HAP-1 (cell line): ENCODE measurements around the gene NFIA.

ENCODE experiments used
- DNase-seq, 2 experiments: peaks; one replicate each; pipeline ENCODE4 v3.0.0-alpha.2; 2016 to 2020; ENCODE audit warnings: low spot score in 2 of 2
- H3K27me3 ChIP-seq: fragments of 250-450 bp; sonication (Bioruptor Pico); 2 replicates; pipeline ENCODE4 v1.5.1; 2020; ENCODE audit warnings: low read depth, mild to moderate bottlenecking, moderate library complexity
- H3K36me3 ChIP-seq: fragments of 250-450 bp; sonication (Bioruptor Pico); replicated peaks from 2 replicates; pipeline ENCODE4 v1.5.1; 2020; ENCODE audit warnings: mild to moderate bottlenecking
- H3K4me1 ChIP-seq: fragments of 250-450 bp; sonication (Bioruptor Pico); 2 replicates; pipeline ENCODE4 v1.5.1; 2020; ENCODE audit warnings: mild to moderate bottlenecking
- H3K4me3 ChIP-seq: fragments of 250-450 bp; sonication (Bioruptor Pico); 2 replicates; pipeline ENCODE4 v1.5.1; 2020; ENCODE audit warnings: mild to moderate bottlenecking, moderate library complexity
- H3K9me3 ChIP-seq: fragments of 250-450 bp; sonication (Bioruptor Pico); 2 replicates; pipeline ENCODE4 v1.5.1; 2020; ENCODE audit warnings: mild to moderate bottlenecking, moderate library complexity
- in situ Hi-C: fragments of 300-500 bp; cut with MboI; formaldehyde crosslinking; loops from 3 replicates; pipeline ENCODE4 v1.14.3; 2020; ENCODE audit warnings: low sequenced_read_pairs, inconsistent platforms, mixed read lengths

NFIA gene

DNA sequence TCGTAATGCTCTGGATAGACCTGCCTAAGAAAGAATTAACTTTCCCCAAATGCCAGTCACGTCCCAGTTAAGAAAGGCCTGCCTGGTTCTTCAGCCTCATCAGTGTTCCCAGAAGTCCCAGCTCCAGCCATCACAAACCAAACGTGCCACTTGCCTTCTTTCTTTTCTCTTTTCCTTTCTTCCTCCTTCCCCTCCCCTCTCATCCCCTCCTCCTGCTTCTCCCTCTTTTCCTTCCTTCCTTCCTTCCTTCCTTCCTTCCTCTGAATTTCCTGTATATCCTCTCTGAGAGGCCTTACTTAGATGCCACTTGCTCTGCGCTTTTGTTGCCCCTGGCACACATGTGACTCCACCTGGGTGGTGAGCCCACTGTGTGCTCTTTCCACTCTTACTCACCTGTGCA lies 228.2 kb downstream of the NFIA start:
- Histone ChIP-seq H3K4me1 (no peaks in the 10 kb centered on the region), H3K9me3 (no peaks in the 10 kb centered on the region), H3K27me3 (no peaks in the 10 kb centered on the region), H3K4me3 (no peak overlapping the region), H3K36me3 (no peaks in the 10 kb centered on the region; the same call in 1 of the 2 replicates)
- DNase-seq: no peak
- in situ Hi-C loops: no loop called here

DNA sequence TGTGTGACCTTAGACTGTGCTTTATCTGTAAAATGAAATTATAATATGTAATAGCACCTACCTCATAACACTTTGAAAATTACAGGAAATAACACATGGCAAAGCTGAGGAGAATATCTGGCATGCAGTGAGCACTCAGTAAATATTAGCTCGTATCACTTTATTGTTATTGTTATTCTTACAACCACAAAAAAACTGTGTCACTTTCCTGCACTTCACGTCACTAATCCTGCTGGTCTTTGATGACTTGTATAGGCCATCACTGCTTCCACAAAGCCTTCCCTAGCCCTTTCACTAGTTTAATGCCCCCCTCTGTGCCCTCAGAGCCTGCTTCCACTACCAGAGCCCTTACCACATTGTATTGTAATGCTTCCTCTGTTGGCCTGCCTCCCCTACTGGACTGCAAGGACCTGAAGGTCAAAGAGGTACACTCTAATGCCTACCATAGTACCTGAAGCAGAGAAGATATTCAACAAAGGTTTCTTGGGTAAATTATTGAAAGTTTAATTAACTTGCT lies 231.6 kb downstream of the NFIA start:
- DNase-seq: no peak
- Histone ChIP-seq H3K4me3 (no peak overlapping the region), H3K36me3 (no peaks in the 10 kb centered on the region; the same call in 1 of the 2 replicates), H3K4me1 (peaks cover 1% of the 10 kb centered on the region), H3K9me3 (no peaks in the 10 kb centered on the region), H3K27me3 (no peaks in the 10 kb centered on the region)
- in situ Hi-C loops: no loop called here

DNA sequence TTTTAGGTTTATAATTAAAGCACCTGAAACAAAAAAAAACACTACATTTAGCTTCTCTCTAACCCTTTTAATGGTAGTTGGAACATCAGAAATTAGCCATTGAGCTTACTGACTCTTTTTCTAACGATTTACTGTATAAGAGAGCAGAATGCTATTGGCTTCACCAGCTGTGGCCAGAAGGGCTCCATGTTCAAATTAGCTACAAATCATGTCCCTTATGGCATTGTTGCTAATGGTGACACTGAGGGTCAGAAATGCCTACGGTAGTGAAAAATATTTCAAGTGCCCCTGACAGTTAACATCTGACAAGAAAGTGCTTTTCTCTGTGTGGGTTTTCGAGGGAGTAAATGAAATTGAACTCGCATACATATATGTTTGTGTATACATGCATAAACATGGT lies 232.7 kb downstream of the NFIA start:
- peaks cover 10% of the 10 kb centered on the region for H3K4me1 ChIP-seq
- in situ Hi-C loops: no loop called here
- DNase-seq: no peak
- H3K9me3 ChIP-seq: no peaks in the 10 kb centered on the region
- no peaks in the 10 kb centered on the region for H3K27me3 ChIP-seq
- no peaks in the 10 kb centered on the region; the same call in 1 of the 2 replicates for H3K36me3 ChIP-seq
- no peak overlapping the region for H3K4me3 ChIP-seq

DNA sequence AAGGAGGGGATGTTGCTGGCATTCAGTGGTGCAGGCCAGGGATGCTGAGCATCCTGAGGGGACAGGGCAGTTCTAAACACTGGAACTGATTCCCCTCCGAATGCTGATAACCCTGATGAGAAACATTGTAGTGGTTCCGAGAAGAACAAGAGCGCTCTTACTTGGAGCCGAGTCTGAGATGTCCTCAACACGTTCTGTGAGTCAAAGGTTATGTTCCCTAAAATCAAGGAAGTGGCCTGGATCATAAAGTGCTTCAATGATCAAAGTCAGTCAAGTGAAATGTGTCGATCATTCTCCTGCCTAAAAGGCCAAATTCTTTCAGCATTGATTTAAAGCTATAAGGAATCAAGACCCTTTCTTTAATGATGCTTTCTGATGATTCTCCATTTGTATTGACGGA lies 234.1 kb downstream of the NFIA start:
- in situ Hi-C loops: no loop called here
- Histone ChIP-seq H3K9me3 (no peaks in the 10 kb centered on the region), H3K4me1 (peaks cover 20% of the 10 kb centered on the region), H3K36me3 (no peaks in the 10 kb centered on the region), H3K27me3 (no peaks in the 10 kb centered on the region), H3K4me3 (no peak overlapping the region)
- no peak for DNase-seq

DNA sequence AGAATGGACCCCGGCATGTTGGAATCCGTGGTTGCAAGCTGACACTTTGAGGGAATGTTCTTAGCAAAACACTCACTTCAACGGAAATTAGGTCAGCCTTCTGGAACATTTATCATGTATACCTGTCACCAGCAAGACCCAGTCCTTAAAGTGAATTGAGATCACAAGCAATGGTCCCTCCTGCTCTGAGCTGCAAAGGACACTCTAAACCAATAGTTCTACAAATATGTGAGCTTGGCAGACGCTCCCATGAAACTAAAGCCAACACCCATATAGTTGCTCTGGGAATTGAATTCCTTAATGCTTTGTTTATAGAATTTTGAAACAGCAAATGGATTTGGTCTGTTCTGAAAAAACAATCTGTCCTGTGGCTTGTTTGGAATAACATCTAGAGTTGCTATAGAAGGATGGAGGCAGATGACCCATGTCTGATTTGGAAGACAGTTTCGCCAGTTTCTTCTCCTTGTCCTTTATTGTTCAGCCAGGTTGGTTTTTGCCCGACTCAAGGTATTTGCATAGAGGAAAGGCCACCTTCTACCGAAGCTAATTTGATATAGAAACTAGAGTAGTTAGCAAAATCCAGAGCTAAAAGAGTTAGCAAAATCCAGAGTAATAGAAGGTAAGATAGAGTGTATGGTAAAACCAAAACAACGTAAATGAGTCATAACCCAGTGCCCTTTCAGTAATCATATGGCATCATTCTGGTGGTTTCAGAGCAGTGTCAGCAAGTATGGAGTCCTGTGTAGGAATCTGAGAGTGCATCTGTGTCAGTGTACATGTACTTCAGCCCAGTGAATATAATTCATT lies 236.2 kb downstream of the NFIA start:
- in situ Hi-C loops: no loop called here
- Histone ChIP-seq H3K4me3 (no peak overlapping the region), H3K4me1 (peaks cover 20% of the 10 kb centered on the region), H3K9me3 (no peaks in the 10 kb centered on the region), H3K27me3 (no peaks in the 10 kb centered on the region), H3K36me3 (no peaks in the 10 kb centered on the region)
- DNase-seq: no peak

DNA sequence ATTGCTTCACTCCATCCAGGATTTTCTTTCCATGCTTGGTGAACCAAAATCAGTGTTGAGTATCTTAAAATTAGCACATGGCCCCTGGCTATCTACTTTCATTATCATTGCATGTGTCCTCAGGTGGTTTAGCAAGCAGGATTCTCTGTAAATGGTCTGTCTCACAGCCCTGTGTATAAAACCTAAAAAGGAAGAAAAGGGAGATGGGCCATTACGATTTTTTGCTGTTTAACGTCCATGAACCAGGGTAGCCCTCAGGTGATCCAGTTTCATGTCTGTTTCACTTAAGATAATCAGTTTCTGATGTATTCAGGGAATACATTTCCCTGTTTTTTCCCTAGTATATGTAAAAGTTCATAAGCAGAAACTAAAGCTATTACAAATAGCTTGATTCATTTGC lies 238.2 kb downstream of the NFIA start:
- no peaks in the 10 kb centered on the region for H3K27me3 ChIP-seq
- H3K4me1 ChIP-seq: peaks cover 20% of the 10 kb centered on the region
- no peaks in the 10 kb centered on the region for H3K9me3 ChIP-seq
- no peak overlapping the region for H3K4me3 ChIP-seq
- in situ Hi-C loops: no loop called here
- no peaks in the 10 kb centered on the region for H3K36me3 ChIP-seq
- DNase-seq: no peak

DNA sequence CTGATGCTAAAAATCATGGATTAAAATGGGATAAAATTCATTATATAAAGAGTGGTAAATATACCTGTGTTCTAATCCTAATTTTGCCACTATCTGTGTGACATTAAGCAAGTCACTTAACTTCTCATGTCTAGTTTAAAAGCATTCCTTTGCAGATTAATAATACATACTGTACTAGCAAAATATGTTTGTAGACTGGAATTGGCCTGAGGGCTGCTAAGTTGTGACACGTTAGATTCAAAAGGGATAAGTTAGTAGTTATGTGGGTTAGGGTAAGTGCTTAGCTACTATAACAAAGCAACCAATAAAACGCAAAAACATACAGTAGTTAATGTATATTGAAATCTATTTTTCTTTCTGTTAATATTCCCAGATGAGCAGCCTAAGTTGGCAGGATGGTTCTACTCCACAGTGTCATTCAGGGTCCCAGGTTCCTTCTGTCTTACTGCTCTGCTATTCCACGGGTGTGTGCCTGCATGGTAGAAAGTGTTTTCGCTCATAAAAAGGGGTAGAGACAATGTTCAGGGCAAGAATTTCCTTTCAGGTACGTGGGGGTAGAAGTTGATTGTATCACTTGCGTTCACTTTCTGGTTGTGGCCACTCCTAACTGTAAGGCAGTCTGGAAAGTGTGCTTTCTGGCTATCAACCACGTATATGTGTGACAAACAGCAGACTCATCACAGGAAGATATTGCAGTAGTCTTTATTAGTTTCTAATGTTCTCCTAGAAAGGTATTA lies 239.8 kb downstream of the NFIA start:
- Histone ChIP-seq H3K27me3 (no peaks in the 10 kb centered on the region), H3K4me3 (no peak overlapping the region), H3K4me1 (peaks cover 20% of the 10 kb centered on the region), H3K36me3 (no peaks in the 10 kb centered on the region), H3K9me3 (no peaks in the 10 kb centered on the region)
- in situ Hi-C loops: no loop called here
- DNase-seq: peak in 1 of 2 experiments; percentile 21

DNA sequence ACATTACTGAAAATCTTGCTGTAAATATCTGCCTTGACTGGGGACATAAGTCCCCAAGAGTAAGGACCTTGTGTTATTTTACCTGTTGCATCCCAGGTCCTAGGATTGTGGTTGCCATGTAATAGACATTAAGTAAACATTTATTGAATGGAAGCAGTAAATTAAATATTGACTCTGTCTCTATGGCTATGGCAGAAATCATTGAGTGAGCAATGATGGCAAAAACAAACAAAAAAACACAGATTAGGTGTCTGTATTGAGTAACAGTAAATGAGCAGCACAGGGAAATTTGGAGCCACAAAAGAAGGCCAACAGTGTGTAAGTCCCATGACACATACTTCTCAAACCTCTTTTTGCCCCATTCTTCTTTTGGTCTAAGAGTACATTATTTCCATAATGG lies 240.4 kb downstream of the NFIA start:
- H3K4me3 ChIP-seq: no peak overlapping the region
- in situ Hi-C loops: no loop called here
- no peaks in the 10 kb centered on the region for H3K9me3 ChIP-seq
- no peaks in the 10 kb centered on the region for H3K36me3 ChIP-seq
- H3K27me3 ChIP-seq: no peaks in the 10 kb centered on the region
- no peak for DNase-seq
- peaks cover 20% of the 10 kb centered on the region for H3K4me1 ChIP-seq

DNA sequence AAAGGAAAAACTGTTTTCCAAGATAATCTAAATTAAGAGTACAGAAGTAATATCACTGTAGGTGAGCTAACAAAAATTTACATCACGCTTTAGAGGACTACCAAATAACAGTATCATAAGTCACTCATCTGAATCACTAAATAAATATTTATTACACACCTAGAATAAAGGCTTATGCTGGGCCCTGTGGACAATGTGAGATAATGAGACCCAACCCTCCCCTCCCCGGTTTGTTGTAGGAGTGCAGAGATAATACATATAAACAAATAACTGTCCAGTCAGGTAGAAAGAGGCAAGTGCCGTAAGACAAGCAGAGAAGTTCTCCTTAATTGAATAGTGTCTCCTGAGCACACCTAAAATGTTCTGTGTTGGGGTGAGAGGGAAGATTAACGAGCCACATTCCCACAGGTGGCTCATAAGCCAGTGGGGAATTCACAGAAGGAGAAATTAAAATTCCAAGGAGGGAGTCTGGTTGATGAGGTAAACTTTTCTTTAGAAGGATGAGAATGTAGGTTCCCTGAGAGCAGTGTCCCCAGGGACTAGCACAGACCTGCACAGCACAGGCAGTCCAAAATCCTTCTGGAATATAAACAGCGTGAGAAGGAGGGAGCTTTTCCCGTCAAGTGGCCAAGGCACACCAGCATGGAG lies 241.4 kb downstream of the NFIA start:
- no peak overlapping the region for H3K4me3 ChIP-seq
- DNase-seq: no peak
- no peaks in the 10 kb centered on the region for H3K27me3 ChIP-seq
- in situ Hi-C loops: no loop called here
- peaks cover 20% of the 10 kb centered on the region for H3K4me1 ChIP-seq
- no peaks in the 10 kb centered on the region for H3K36me3 ChIP-seq
- H3K9me3 ChIP-seq: no peaks in the 10 kb centered on the region

DNA sequence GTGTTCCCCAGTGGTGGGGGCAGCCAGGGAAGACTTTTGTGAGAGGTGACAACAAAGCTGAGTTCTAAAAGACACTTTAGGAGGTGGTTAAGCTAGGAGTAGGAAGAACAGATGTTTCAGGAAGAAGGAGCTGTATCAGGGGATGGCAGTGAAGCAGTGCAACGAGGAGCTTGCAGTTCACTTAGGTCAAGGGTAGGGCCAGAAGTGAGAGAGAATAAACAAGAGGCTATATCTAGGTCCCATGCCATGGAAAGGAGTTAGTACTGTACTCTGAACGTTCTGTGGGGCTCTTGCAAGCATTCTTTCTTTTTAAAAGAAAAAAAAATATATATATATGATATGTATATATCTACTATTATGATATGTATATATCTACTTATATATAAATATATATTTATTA lies 244.4 kb downstream of the NFIA start:
- Histone ChIP-seq H3K9me3 (no peaks in the 10 kb centered on the region), H3K4me1 (no peaks in the 10 kb centered on the region; the same call in 1 of the 2 replicates), H3K4me3 (no peak overlapping the region), H3K27me3 (no peaks in the 10 kb centered on the region), H3K36me3 (no peaks in the 10 kb centered on the region)
- in situ Hi-C loops: loop anchor here (25.0 kb wide), 1 partner anchor 264 kb away; no protein-coding TSS in a partner anchor
- DNase-seq: no peak

DNA sequence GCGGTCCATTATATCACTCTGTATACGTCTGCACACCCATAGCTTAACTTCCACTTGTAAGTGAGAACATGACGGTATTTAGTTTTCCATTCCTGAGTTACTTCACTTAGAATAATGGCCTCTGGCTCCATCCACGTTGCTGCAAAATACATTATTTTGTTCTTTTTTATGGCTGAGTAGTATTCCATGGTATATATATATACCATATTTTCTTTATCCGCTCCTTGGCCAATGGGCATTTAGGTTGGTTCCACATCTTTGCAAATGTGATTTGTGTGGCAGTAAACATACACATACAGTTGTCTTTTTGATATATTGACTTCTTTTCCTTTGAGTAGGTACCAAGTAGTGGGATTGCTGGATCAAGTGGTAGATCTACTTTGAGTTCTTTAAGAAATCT lies 245.1 kb downstream of the NFIA start:
- Histone ChIP-seq H3K36me3 (no peaks in the 10 kb centered on the region), H3K4me1 (peaks cover 6% of the 10 kb centered on the region), H3K9me3 (no peaks in the 10 kb centered on the region), H3K27me3 (no peaks in the 10 kb centered on the region), H3K4me3 (no peak overlapping the region)
- no peak for DNase-seq
- in situ Hi-C loops: loop anchor here (25.0 kb wide), 1 partner anchor 265 kb away; no protein-coding TSS in a partner anchor

DNA sequence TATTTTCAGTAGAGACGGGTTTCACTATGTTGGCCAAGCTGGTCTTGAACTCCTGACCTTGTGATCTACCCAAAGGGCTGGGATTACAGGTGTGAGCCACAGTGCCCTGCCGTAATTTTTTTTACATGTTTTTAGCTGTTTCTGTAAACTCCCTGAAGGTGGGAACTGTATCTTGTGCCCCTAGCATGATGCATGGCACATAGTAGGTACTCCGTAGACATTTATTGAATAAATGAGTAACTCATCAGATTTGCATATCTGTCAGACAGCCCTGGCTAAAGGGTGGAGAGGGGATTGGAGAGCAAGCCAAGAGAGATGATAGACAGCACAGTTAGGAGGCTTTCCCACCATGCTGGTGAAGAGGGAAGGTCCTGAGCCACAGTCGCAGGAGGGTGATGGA lies 247.2 kb downstream of the NFIA start:
- DNase-seq: no peak
- H3K4me3 ChIP-seq: no peak overlapping the region

DNA sequence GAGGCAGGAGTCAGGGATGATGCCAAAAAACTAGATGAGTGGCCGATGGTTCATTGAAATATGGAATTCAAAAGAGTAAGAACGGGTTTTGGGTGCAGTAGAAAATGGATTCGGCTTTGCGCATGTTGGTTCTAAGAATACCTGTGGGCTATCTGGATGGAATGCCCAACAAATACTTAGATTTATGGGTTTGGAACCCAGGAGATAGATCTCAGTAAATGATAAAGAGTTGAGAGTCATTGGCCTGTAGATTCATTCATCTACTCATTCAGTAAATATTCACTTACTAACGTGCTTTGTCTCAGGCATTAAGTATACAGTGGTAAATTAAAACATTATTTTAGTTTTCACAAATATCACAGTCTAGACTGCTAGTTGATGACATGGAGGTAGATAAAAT lies 247.7 kb downstream of the NFIA start:
- H3K36me3 ChIP-seq: no peaks in the 10 kb centered on the region
- DNase-seq: no peak
- in situ Hi-C loops: loop anchor here (25.0 kb wide), 1 partner anchor 268 kb away; no protein-coding TSS in a partner anchor
- no peak overlapping the region for H3K4me3 ChIP-seq
- H3K4me1 ChIP-seq: peaks cover 6% of the 10 kb centered on the region
- no peaks in the 10 kb centered on the region for H3K27me3 ChIP-seq
- no peaks in the 10 kb centered on the region for H3K9me3 ChIP-seq

More for the DNA sequence above, 247.2 kb downstream of the NFIA start:
- H3K36me3 ChIP-seq: no peaks in the 10 kb centered on the region
- in situ Hi-C loops: loop anchor here (25.0 kb wide), 1 partner anchor 267 kb away; no protein-coding TSS in a partner anchor
- H3K4me1 ChIP-seq: peaks cover 6% of the 10 kb centered on the region
- H3K27me3 ChIP-seq: no peaks in the 10 kb centered on the region
- H3K9me3 ChIP-seq: no peaks in the 10 kb centered on the region
